Body of pancreas (tissue), 4 donors: ENCODE data around the gene RALB.

Experiments
- POLR2A ChIP-seq, 3 donors: fragments of 450-650 bp; IDR thresholded peaks; one replicate each; pipeline ENCODE4 v1.6.1; 2016; ENCODE audit warnings: antibody characterized with exemption in 3 of 3, mild to moderate bottlenecking in 2 of 3
- TF ChIP-seq, protein P1 (sequence below), 7 experiments: fragments of 450-650 bp in 4 of 7; fragments of 200-600 bp in 3 of 7; sonication (generic) in 3 of 7; IDR thresholded peaks; one replicate each; pipeline ENCODE4 v1.5.1; 2016 to 2019; ENCODE audit warnings: antibody characterized with exemption in 7 of 7

DNA sequence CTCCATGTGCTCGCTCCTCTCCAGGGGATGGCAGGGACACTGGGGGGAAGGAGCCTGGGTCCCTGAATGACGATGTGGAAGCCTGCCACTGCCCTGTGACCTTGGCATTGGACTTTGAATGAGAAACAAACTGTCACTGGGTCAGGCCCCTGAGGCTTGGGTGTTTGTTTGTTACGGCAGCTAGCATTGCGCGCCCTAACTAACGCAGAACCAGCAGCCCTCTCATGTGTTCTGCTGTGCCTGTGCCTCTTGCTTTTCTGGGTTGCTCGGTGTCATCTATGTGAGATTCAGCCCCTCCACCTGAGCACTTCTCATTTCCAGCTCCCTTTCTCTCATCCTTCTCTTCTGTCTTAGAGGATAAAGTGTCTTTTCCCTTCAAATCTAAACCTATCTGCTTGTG, 69.7 kb downstream of the RALB start:
- TF ChIP-seq, protein P1, sequence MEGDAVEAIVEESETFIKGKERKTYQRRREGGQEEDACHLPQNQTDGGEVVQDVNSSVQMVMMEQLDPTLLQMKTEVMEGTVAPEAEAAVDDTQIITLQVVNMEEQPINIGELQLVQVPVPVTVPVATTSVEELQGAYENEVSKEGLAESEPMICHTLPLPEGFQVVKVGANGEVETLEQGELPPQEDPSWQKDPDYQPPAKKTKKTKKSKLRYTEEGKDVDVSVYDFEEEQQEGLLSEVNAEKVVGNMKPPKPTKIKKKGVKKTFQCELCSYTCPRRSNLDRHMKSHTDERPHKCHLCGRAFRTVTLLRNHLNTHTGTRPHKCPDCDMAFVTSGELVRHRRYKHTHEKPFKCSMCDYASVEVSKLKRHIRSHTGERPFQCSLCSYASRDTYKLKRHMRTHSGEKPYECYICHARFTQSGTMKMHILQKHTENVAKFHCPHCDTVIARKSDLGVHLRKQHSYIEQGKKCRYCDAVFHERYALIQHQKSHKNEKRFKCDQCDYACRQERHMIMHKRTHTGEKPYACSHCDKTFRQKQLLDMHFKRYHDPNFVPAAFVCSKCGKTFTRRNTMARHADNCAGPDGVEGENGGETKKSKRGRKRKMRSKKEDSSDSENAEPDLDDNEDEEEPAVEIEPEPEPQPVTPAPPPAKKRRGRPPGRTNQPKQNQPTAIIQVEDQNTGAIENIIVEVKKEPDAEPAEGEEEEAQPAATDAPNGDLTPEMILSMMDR (IDR thresholded peaks at IDR 0.05): no peak
- TF ChIP-seq POLR2A (IDR thresholded peaks at IDR 0.05): no peak
